Lower leg skin (tissue), 3 donors: ENCODE data around the gene DGKA.

Source experiments
- POLR2A ChIP-seq, 2 donors: fragments of 450-650 bp; IDR thresholded peaks; one replicate each; pipeline ENCODE4 v1.6.1; 2016 to 2017; ENCODE audit warnings: antibody characterized with exemption in 2 of 2, mild to moderate bottlenecking in 1 of 2, moderate library complexity in 1 of 2
- TF ChIP-seq, protein P1 (sequence below), 3 donors: fragments of 450-650 bp; IDR thresholded peaks; one replicate each; pipeline ENCODE4 v1.5.1; 2016; ENCODE audit warnings: antibody characterized with exemption in 3 of 3, mild to moderate bottlenecking in 3 of 3, moderate library complexity in 2 of 3

DNA sequence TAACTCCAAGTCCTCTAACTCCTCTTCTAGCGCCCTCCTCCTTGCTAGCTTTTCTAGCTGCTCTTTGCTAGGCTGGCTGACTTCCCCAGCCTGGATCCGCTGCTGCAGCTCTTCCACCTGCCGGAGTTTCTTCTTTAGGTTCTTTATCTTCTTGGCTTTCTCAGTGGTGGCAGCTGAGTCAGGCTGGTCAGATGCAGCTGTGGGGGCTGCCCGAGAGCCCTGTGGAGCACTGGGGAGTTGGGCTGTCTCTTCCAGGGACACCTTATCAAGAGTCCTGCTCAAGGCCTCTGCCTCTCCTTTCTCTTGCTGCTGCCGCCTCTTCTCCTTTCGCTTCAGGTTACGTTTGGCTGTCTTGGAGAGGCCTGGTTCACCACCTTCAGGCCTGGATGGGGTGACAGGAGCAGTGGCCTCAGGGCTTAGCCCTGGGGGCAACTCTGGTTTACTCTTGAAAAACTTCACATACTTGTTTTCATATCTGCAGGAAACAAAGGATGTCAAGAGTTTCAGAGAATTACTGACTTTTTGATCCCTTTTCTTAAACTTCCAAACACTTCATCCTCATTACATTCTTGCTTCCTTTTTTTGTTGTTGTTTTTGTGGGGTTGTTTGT, 29.0 kb upstream of the DGKA start:
- TF ChIP-seq, protein P1, sequence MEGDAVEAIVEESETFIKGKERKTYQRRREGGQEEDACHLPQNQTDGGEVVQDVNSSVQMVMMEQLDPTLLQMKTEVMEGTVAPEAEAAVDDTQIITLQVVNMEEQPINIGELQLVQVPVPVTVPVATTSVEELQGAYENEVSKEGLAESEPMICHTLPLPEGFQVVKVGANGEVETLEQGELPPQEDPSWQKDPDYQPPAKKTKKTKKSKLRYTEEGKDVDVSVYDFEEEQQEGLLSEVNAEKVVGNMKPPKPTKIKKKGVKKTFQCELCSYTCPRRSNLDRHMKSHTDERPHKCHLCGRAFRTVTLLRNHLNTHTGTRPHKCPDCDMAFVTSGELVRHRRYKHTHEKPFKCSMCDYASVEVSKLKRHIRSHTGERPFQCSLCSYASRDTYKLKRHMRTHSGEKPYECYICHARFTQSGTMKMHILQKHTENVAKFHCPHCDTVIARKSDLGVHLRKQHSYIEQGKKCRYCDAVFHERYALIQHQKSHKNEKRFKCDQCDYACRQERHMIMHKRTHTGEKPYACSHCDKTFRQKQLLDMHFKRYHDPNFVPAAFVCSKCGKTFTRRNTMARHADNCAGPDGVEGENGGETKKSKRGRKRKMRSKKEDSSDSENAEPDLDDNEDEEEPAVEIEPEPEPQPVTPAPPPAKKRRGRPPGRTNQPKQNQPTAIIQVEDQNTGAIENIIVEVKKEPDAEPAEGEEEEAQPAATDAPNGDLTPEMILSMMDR (IDR thresholded peaks at IDR 0.05) = no peak
- TF ChIP-seq POLR2A (IDR thresholded peaks at IDR 0.05) = no peak
